DND-41 (cell line): ENCODE results near the gene DEFB129.

Experiments used
- ATAC-seq: fragments of 200-7000 bp; cut with Tn5 transposase; 3 replicates; pipeline ENCODE4 v1.9.1; 2021; ENCODE audit warnings: low read depth; ENCODE audit not compliant: insufficient read depth
- DNase-seq: peaks from one replicate; pipeline ENCODE4 v3.0.0-alpha.2; 2020
- H2AFZ ChIP-seq: 2 replicates; pipeline ENCODE4 v1.6.0; 2012; ENCODE audit warnings: low read depth, low read length
- H3K27ac ChIP-seq: 2 replicates; pipeline ENCODE4 v1.5.1; 2012; ENCODE audit warnings: low read length, inconsistent platforms
- H3K27me3 ChIP-seq: fragments of 200-600 bp; sonication (generic); 2 replicates; pipeline ENCODE4 v1.6.0; 2012; ENCODE audit warnings: low read length, mild to moderate bottlenecking, inconsistent platforms; ENCODE audit not compliant: insufficient read depth, poor library complexity
- H3K36me3 ChIP-seq: 2 replicates; pipeline ENCODE4 v1.5.1; 2012; ENCODE audit warnings: low read length, inconsistent platforms; ENCODE audit not compliant: insufficient read depth
- H3K4me1 ChIP-seq: 2 replicates; pipeline ENCODE4 v1.5.1; 2012; ENCODE audit warnings: mild to moderate bottlenecking, low read length; ENCODE audit not compliant: insufficient read depth
- H3K4me2 ChIP-seq: 2 replicates; pipeline ENCODE4 v1.6.0; 2012; ENCODE audit warnings: mild to moderate bottlenecking, moderate library complexity, low read length, inconsistent platforms; ENCODE audit not compliant: insufficient read depth
- H3K4me3 ChIP-seq, 2 experiments: fragments of 200-600 bp in 1 of 2; shearing (Covaris generic) in 1 of 2; 2 replicates each; pipeline ENCODE4 v1.5.1; 2012 to 2016; ENCODE audit warnings: inconsistent platforms in 2 of 2, low read length in 2 of 2, mild to moderate bottlenecking in 2 of 2, low read depth in 1 of 2, moderate library complexity in 1 of 2
- H3K79me2 ChIP-seq: 2 replicates; pipeline ENCODE4 v1.6.0; 2012; ENCODE audit warnings: low read length, inconsistent platforms; ENCODE audit not compliant: insufficient read depth
- H3K9ac ChIP-seq: 2 replicates; pipeline ENCODE4 v1.6.0; 2012; ENCODE audit warnings: low read depth, mild to moderate bottlenecking, inconsistent platforms, low read length, moderate library complexity
- H3K9me3 ChIP-seq: 2 replicates; pipeline ENCODE4 v1.5.1; 2012; ENCODE audit warnings: low read length, moderate library complexity, mild to moderate bottlenecking, inconsistent platforms; ENCODE audit not compliant: insufficient read depth, severe bottlenecking
- H4K20me1 ChIP-seq: 2 replicates; pipeline ENCODE4 v1.6.0; 2012; ENCODE audit warnings: low read length; ENCODE audit not compliant: insufficient read depth
- EZH2 ChIP-seq: IDR thresholded peaks from 3 replicates; pipeline ENCODE4 v1.6.1; 2012; ENCODE audit warnings: borderline replicate concordance, low read depth, mild to moderate bottlenecking, moderate library complexity, low read length, inconsistent platforms; ENCODE audit not compliant: severe bottlenecking
- TF ChIP-seq, protein P1 (sequence below): IDR thresholded peaks from 2 replicates; pipeline ENCODE4 v1.5.1; 2012; ENCODE audit warnings: borderline replicate concordance, low read length, moderate library complexity, mild to moderate bottlenecking; ENCODE audit not compliant: poor library complexity, severe bottlenecking; ENCODE audit errors: extremely low read depth

DEFB129 gene

DNA sequence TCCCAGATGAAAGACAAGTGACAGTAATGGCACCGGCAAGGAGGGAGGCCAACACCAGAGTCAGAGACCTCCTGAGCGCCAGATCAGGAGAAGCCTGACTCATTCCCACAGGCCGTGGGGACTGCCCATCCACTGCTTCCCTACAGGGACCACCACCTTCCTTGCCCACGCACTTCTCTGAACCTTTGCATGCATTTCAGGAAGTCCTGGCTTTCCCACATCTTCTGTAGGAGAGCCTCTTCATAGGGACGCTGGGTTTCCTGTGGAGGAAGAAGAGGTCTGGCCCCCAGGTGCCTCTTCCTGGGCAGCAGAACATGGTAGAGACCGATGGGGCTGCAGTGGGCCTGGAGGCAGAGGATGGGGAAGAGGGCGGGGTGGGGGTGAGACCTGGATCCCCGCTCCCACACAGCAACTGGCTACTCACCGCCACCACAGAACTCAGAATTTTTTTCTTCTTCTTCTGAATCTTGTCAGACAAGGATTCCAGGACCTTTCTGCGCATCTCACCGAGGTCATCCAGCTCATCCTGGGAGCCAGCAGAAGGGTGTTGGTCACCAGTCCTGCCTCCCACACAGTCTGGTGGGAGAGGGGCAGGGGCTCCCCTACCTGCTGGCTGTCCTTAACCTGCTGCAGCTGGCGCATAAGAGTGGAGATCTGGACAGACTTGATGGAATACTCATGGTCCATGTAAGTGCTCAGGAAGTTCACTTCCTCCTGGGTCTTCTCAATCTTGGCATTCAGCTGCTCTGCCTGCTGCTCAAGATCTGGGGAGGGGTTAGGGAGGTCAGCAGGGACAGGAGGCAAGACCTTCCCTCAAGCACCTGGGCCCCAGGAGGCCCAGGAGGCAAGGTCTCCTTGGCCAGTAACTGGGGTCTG, 49.8 kb downstream of the DEFB129 start:
- no peak for DNase-seq
- no peak overlapping the region for H3K9ac ChIP-seq
- H3K36me3 ChIP-seq: peaks cover 47% of the 10 kb centered on the region
- H3K4me2 ChIP-seq: no peak overlapping the region
- H3K4me1 ChIP-seq: no peaks in the 10 kb centered on the region
- no peaks in the 10 kb centered on the region for H3K9me3 ChIP-seq
- H3K4me3 ChIP-seq: no peak overlapping the region
- TF ChIP-seq, protein P1, sequence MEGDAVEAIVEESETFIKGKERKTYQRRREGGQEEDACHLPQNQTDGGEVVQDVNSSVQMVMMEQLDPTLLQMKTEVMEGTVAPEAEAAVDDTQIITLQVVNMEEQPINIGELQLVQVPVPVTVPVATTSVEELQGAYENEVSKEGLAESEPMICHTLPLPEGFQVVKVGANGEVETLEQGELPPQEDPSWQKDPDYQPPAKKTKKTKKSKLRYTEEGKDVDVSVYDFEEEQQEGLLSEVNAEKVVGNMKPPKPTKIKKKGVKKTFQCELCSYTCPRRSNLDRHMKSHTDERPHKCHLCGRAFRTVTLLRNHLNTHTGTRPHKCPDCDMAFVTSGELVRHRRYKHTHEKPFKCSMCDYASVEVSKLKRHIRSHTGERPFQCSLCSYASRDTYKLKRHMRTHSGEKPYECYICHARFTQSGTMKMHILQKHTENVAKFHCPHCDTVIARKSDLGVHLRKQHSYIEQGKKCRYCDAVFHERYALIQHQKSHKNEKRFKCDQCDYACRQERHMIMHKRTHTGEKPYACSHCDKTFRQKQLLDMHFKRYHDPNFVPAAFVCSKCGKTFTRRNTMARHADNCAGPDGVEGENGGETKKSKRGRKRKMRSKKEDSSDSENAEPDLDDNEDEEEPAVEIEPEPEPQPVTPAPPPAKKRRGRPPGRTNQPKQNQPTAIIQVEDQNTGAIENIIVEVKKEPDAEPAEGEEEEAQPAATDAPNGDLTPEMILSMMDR: no peak
- no peak for TF ChIP-seq EZH2
- H4K20me1 ChIP-seq: no peaks in the 10 kb centered on the region
- H3K27ac ChIP-seq: no peak overlapping the region
- H2AFZ ChIP-seq: no peak overlapping the region
- no peak for ATAC-seq
- H3K27me3 ChIP-seq: no peaks in the 10 kb centered on the region
- no peaks in the 10 kb centered on the region for H3K79me2 ChIP-seq

DNA sequence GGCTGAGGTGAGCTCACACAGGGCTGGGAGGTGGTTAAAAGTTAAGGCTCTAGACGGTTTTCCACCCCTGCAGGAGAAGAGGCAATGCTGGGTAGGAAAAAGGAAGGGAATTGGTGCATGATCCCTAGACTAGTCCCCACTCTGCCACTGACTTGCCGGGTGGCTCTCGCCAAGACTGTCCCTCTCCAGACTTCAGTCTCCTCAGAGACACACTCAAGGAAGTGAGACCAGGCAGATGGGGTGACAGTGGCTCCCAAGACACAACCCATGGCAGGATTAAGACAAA, 50.4 kb downstream of the DEFB129 start:
- ATAC-seq (no peak), DNase-seq (no peak)
- TF ChIP-seq, protein P1: no peak
- no peak for TF ChIP-seq EZH2
- H3K9ac ChIP-seq: no peak overlapping the region
- no peak overlapping the region for H3K27ac ChIP-seq
- no peak overlapping the region for H2AFZ ChIP-seq
- no peaks in the 10 kb centered on the region for H3K27me3 ChIP-seq
- H3K4me3 ChIP-seq: no peak overlapping the region
- H3K4me1 ChIP-seq: no peaks in the 10 kb centered on the region
- H3K36me3 ChIP-seq: peaks cover 51% of the 10 kb centered on the region
- H4K20me1 ChIP-seq: no peaks in the 10 kb centered on the region
- H3K4me2 ChIP-seq: no peak overlapping the region
- no peaks in the 10 kb centered on the region for H3K9me3 ChIP-seq
- no peaks in the 10 kb centered on the region for H3K79me2 ChIP-seq

DNA sequence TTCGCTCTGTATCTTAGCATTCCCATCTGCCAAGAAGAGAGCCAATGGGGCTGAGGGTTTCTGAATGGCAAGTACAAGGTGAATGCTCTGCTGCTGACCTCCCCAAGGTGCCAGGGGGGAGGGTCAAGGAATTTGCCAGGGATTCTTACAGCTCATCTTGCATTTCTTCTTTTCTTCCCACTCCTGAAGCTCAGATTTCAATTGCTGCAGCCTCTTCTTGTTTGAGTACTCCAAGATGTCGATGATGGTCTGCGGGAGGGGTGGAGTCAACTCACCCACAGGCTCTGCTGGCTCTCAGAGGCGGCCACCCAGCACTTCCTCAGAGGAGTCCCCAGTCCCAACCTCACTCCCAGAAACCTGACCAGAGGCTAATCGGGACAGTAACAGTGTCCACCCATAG, 51.1 kb downstream of the DEFB129 start:
- Histone ChIP-seq H3K36me3 (peaks cover 51% of the 10 kb centered on the region), H3K9me3 (no peaks in the 10 kb centered on the region), H3K4me2 (no peak overlapping the region), H3K9ac (no peak overlapping the region), H3K4me1 (no peaks in the 10 kb centered on the region), H4K20me1 (no peaks in the 10 kb centered on the region), H2AFZ (no peak overlapping the region), H3K27me3 (no peaks in the 10 kb centered on the region), H3K4me3 (no peak overlapping the region), H3K27ac (no peak overlapping the region), H3K79me2 (no peaks in the 10 kb centered on the region)
- ATAC-seq (no peak), DNase-seq (no peak)
- TF ChIP-seq EZH2: no peak
- TF ChIP-seq, protein P1: no peak
